H1 (cell line): ENCODE results near the gene TSC22D1. TPM values are rescaled to one million over a fixed set of nuclear protein-coding genes. Genes with fewer than 3 reads are reported as not detected.

Experiments used
- CTCF ChIA-PET: fragments of 300-600 bp; sonication (Branson Sonifier 250); formaldehyde crosslinking; loops from one replicate; lab custom pipeline; 2021; ENCODE audit not compliant: partially characterized antibody; lab: Charles Lee
- POLR2A ChIA-PET: fragments of 300-600 bp; sonication (Branson Sonifier 250); formaldehyde crosslinking; loops from one replicate; lab custom pipeline; 2021; ENCODE audit warnings: inconsistent platforms; ENCODE audit not compliant: partially characterized antibody; lab: Charles Lee
- DNase-seq, 2 experiments: peaks; one replicate each; pipeline versions ENCODE4 v3.0.0 to v3.0.0-alpha.2; 2010 to 2022; ENCODE audit warnings: low spot score in 2 of 2, low read depth in 1 of 2, mixed read lengths in 1 of 2
- FAIRE-seq: peaks from 2 replicates; lab custom pipeline; 2011; peaks lifted over from hg19 to GRCh38; lab: Jason Lieb, UNC
- H2AFZ ChIP-seq: 2 replicates; pipeline ENCODE4 v1.8.1; 2012; ENCODE audit warnings: low read length, inconsistent platforms
- H2AK5ac ChIP-seq: 2 replicates; pipeline ENCODE4 v1.6.1; 2013; ENCODE audit warnings: low read depth, low read length
- H2BK120ac ChIP-seq: replicated peaks from 2 replicates; pipeline ENCODE3; 2013; ENCODE audit warnings: low read depth, low read length, inconsistent platforms
- H2BK12ac ChIP-seq: 2 replicates; pipeline ENCODE4 v1.6.1; 2013; ENCODE audit warnings: low read depth, low read length
- H2BK15ac ChIP-seq: 2 replicates; pipeline ENCODE4 v1.6.1; 2013; ENCODE audit warnings: low read length
- H2BK20ac ChIP-seq: 2 replicates; pipeline ENCODE4 v1.6.1; 2013; ENCODE audit warnings: low read length
- H2BK5ac ChIP-seq: 2 replicates; pipeline ENCODE4 v1.6.1; 2013; ENCODE audit warnings: low read depth, low read length
- H3K14ac ChIP-seq: 2 replicates; pipeline ENCODE4 v1.6.1; 2013; ENCODE audit warnings: inconsistent platforms; ENCODE audit not compliant: insufficient read length
- H3K18ac ChIP-seq: 2 replicates; pipeline ENCODE4 v1.6.1; 2013; ENCODE audit warnings: low read length; ENCODE audit errors: extremely low read depth
- H3K23ac ChIP-seq: 2 replicates; pipeline ENCODE4 v1.6.1; 2013; ENCODE audit warnings: inconsistent platforms; ENCODE audit not compliant: insufficient read length
- H3K23me2 ChIP-seq: 2 replicates; pipeline ENCODE4 v1.6.1; 2013; ENCODE audit warnings: low read depth, low read length
- H3K27ac ChIP-seq: 2 replicates; pipeline ENCODE4 v1.6.1; 2011; ENCODE audit warnings: low read depth, low read length, inconsistent platforms
- H3K27me3 ChIP-seq, 4 experiments: replicated peaks in 1 of 4; 1 replicate in 1 of 4; 2 replicates in 3 of 4; pipeline versions ENCODE4 v1.6.1 to v1.8.1; 2011 to 2013; ENCODE audit warnings: low read length in 3 of 4, mild to moderate bottlenecking in 3 of 4, inconsistent platforms in 2 of 4, mixed read lengths in 2 of 4, moderate library complexity in 1 of 4; ENCODE audit not compliant: control insufficient read depth in 3 of 4, insufficient read depth in 3 of 4; ENCODE audit errors: extremely low read depth in 1 of 4
- H3K36me3 ChIP-seq, 4 experiments: 2 replicates each; pipeline versions ENCODE4 v1.6.1 to v1.8.1; 2011 to 2013; ENCODE audit warnings: mild to moderate bottlenecking in 4 of 4, low read length in 3 of 4, moderate library complexity in 2 of 4, control low read depth in 1 of 4, inconsistent platforms in 1 of 4; ENCODE audit not compliant: insufficient read depth in 4 of 4, control insufficient read depth in 2 of 4
- H3K4ac ChIP-seq: replicated peaks from 2 replicates; pipeline ENCODE3; 2013; ENCODE audit warnings: low read length, low read depth, mixed read lengths, inconsistent platforms; ENCODE audit not compliant: insufficient read length
- H3K4me1 ChIP-seq, 4 experiments: replicated peaks in 1 of 4; 1 replicate in 1 of 4; 2 replicates in 3 of 4; pipeline versions ENCODE4 v1.6.1 to v1.8.1; 2011 to 2013; ENCODE audit warnings: low read length in 3 of 4, inconsistent platforms in 2 of 4, mixed read lengths in 1 of 4; ENCODE audit not compliant: insufficient read depth in 4 of 4, control insufficient read depth in 3 of 4
- H3K4me2 ChIP-seq, 2 experiments: 2 replicates each; pipeline versions ENCODE4 v1.6.1 to v1.8.1; 2011 to 2013; ENCODE audit warnings: low read depth in 2 of 2, low read length in 2 of 2, control low read depth in 1 of 2, inconsistent platforms in 1 of 2, mild to moderate bottlenecking in 1 of 2; ENCODE audit not compliant: insufficient read depth in 1 of 2
- H3K4me3 ChIP-seq, 4 experiments: fragments of 200-600, 300-600 bp in 1 of 4; sonication (generic), shearing (Covaris generic), sonication (Bioruptor Twin) in 1 of 4; 2 replicates each; pipeline versions ENCODE4 v1.5.1 to v1.8.1; 2011 to 2016; ENCODE audit warnings: low read length in 4 of 4, low read depth in 3 of 4, control low read depth in 2 of 4, inconsistent platforms in 2 of 4, mild to moderate bottlenecking in 2 of 4, mixed read lengths in 1 of 4, moderate library complexity in 1 of 4; ENCODE audit not compliant: insufficient read depth in 2 of 4; ENCODE audit errors: extremely low read depth in 1 of 4
- H3K56ac ChIP-seq: replicated peaks from 2 replicates; pipeline ENCODE3; 2013; ENCODE audit warnings: low read depth, mild to moderate bottlenecking, mixed read lengths, low read length, inconsistent platforms; ENCODE audit not compliant: insufficient read length
- H3K79me1 ChIP-seq: 2 replicates; pipeline ENCODE4 v1.6.1; 2013; ENCODE audit warnings: low read depth, low read length, control low read depth
- H3K79me2 ChIP-seq, 2 experiments: 2 replicates each; pipeline versions ENCODE4 v1.6.1 to v1.8.1; 2012 to 2013; ENCODE audit warnings: low read length in 2 of 2, mild to moderate bottlenecking in 2 of 2, inconsistent platforms in 1 of 2; ENCODE audit not compliant: insufficient read depth in 2 of 2, control insufficient read depth in 1 of 2
- H3K9ac ChIP-seq, 4 experiments: replicated peaks in 1 of 4; 1 replicate in 1 of 4; 2 replicates in 3 of 4; pipeline versions ENCODE4 v1.6.1 to v1.8.1; 2011 to 2013; ENCODE audit warnings: low read depth in 3 of 4, low read length in 3 of 4, control low read depth in 2 of 4, mild to moderate bottlenecking in 2 of 4, moderate library complexity in 2 of 4, inconsistent platforms in 1 of 4; ENCODE audit errors: extremely low read depth in 1 of 4
- H3K9me3 ChIP-seq, 2 experiments: 2 replicates each; pipeline versions ENCODE4 v1.6.1 to v1.8.1; 2012 to 2013; ENCODE audit warnings: mild to moderate bottlenecking in 2 of 2, moderate library complexity in 2 of 2, control low read depth in 1 of 2, inconsistent platforms in 1 of 2, low read depth in 1 of 2, low read length in 1 of 2, mixed read lengths in 1 of 2; ENCODE audit not compliant: insufficient read depth in 2 of 2
- H4K20me1 ChIP-seq, 2 experiments: replicated peaks in 1 of 2; 2 replicates each; pipeline versions ENCODE3 to v1.8.1; 2011 to 2013; ENCODE audit warnings: inconsistent platforms in 2 of 2, low read length in 2 of 2, mild to moderate bottlenecking in 1 of 2; ENCODE audit not compliant: insufficient read depth in 2 of 2, control insufficient read depth in 1 of 2
- H4K5ac ChIP-seq: 2 replicates; pipeline ENCODE4 v1.6.1; 2013; ENCODE audit warnings: low read length, low read depth, mixed read lengths, inconsistent platforms; ENCODE audit not compliant: insufficient read length
- H4K8ac ChIP-seq: 2 replicates; pipeline ENCODE4 v1.8.0; 2013; ENCODE audit warnings: mild to moderate bottlenecking, moderate library complexity, low read length, inconsistent platforms; ENCODE audit not compliant: insufficient read depth; ENCODE audit errors: extremely low read depth
- H4K91ac ChIP-seq: replicated peaks from 2 replicates; pipeline ENCODE3; 2013; ENCODE audit warnings: low read length, mixed read lengths, inconsistent platforms; ENCODE audit not compliant: insufficient read length
- CHD1 ChIP-seq: IDR thresholded peaks from 2 replicates; pipeline ENCODE4 v1.6.1; 2012; ENCODE audit warnings: low read depth, low read length, improper control_type of control experiment
- CREB1 ChIP-seq: IDR thresholded peaks from 2 replicates; pipeline ENCODE4 v1.6.1; 2012; ENCODE audit warnings: inconsistent platforms
- GABPA ChIP-seq: IDR thresholded peaks from 2 replicates; pipeline ENCODE4 v1.6.1; 2011; ENCODE audit warnings: mild to moderate bottlenecking, low read length, moderate library complexity, borderline replicate concordance; ENCODE audit not compliant: insufficient read depth
- PHF8 ChIP-seq: fragments of 200-600 bp; sonication (generic); conservative IDR thresholded peaks from 2 replicates; pipeline ENCODE4 v1.7.1; 2012; ENCODE audit warnings: low read depth, mild to moderate bottlenecking, inconsistent platforms, low read length, moderate library complexity
- POLR2A ChIP-seq, 2 experiments: IDR thresholded peaks; 1 replicate in 1 of 2; 2 replicates in 1 of 2; pipeline ENCODE4 v1.6.1; 2011; ENCODE audit warnings: low read depth in 2 of 2, low read length in 2 of 2, mild to moderate bottlenecking in 2 of 2; ENCODE audit errors: control extremely low read depth in 1 of 2
- POLR2AphosphoS5 ChIP-seq: IDR thresholded peaks from 2 replicates; pipeline ENCODE4 v1.6.1; 2011; ENCODE audit warnings: low read depth, low read length
- SP2 ChIP-seq: IDR thresholded peaks from 2 replicates; pipeline ENCODE4 v1.6.1; 2012; ENCODE audit warnings: mild to moderate bottlenecking, low read length, inconsistent platforms
- SP4 ChIP-seq: IDR thresholded peaks from 2 replicates; pipeline ENCODE4 v1.6.1; 2012; ENCODE audit warnings: low read length, inconsistent platforms
- WGBS, 2 experiments: shearing (Covaris generic) in 1 of 2; methylation state at CpG; one replicate each; pipeline versions ENCODE4 v1.1.6 to v1.1.7; 2013 to 2015; ENCODE audit warnings: low lambda C conversion rate in 2 of 2, mixed read lengths in 2 of 2, inconsistent platforms in 1 of 2, low coverage in 1 of 2, missing lambda C conversion rate in 1 of 2; ENCODE audit not compliant: insufficient replicate concordance in 2 of 2, insufficient coverage in 1 of 2, insufficient read length in 1 of 2; ENCODE audit errors: extremely low coverage in 1 of 2, missing lambda C conversion rate in 1 of 2; 5-methylcytosine and 5-hydroxymethylcytosine counted together
- polyA plus RNA-seq, 7 experiments: library from polyadenylated mRNA; depleted of rRNA in 3 of 7; stranded (reverse) in 5 of 7; unstranded in 2 of 7; fragments of >200 nt in 5 of 7; fragments of 200-250 nt in 2 of 7; gene quantifications; 1 replicate in 5 of 7; 2 replicates in 1 of 7; 4 replicates in 1 of 7; pipeline versions ENCODE4 v1.2.1 to v1.2.3, GENCODE V29; 2011 to 2013; ENCODE audit warnings: missing spikeins in 2 of 7, mixed read lengths in 2 of 7
- total RNA-seq: library from RNA; stranded (reverse); fragmentation: NEBNext Ultra II Directional; extraction: Animal tissue kit (Norgen Biotek cat#: 25700); gene quantifications from 2 replicates; pipeline ENCODE4 v1.2.1, GENCODE V29; 2021

The TSC22D1 gene
- total and polyA plus RNA-seq, 2 of the 8 experiments (the other 6 are each of a cell fraction or from before 2014, with no cell fraction given): 52.6 to 80.9 TPM

GRCh38 chr13:44435919-44436510 lies 140.1 kb downstream of the TSC22D1 start:
- peak overlapping the region; percentile 83 for H3K18ac ChIP-seq
- H4K5ac ChIP-seq: peak overlapping the region; percentile 97
- H3K23me2 ChIP-seq: 0 out of 2 replicates have a peak, but pooled peaks cover 1% of the 10 kb centered on the region
- H3K4me2 ChIP-seq: peak overlapping the region; percentile 74 to 80
- no peak overlapping the region for H2BK120ac ChIP-seq
- H3K27me3 ChIP-seq: no peaks in the 10 kb centered on the region
- peaks cover 0 to 8% (median 5%) of the 10 kb centered on the region in 4 experiments; a peak in 5 of 7 replicates for H3K4me1 ChIP-seq
- H3K23ac ChIP-seq: no peak overlapping the region
- H3K36me3 ChIP-seq: peaks cover 6 to 24% (median 14%) of the 10 kb centered on the region in 4 experiments
- no peak overlapping the region for H2BK20ac ChIP-seq
- H3K27ac ChIP-seq: peak overlapping the region; percentile 98
- ChIA-PET CTCF (interaction anchor here (0.7 to 7.5 kb wide), 7 partner anchors 20 to 528 kb away, joined by 3 to 38 read pairs (median 3); no protein-coding TSS in a partner anchor), POLR2A (interaction anchor here (0.7 to 10.8 kb wide), 43 partner anchors 13 to 906 kb away, joined by 3 to 125 read pairs (median 4); no protein-coding TSS in a partner anchor)
- H3K79me1 ChIP-seq: no peaks in the 10 kb centered on the region
- no peak overlapping the region for H3K14ac ChIP-seq
- FAIRE-seq (no peak), DNase-seq (no peak)
- H4K91ac ChIP-seq: no peak overlapping the region
- TF ChIP-seq GABPA (no peak), SP2 (0 out of 2 replicates have a peak, but pooled peaks have one; percentile 5), CHD1 (no peak), POLR2AphosphoS5 (peak; percentile 93; the same call in 1 of the 2 replicates), SP4 (0 out of 2 replicates have a peak, but pooled peaks have one; percentile 1), PHF8 (0 out of 2 replicates have a peak, but pooled peaks have one; percentile 10), CREB1 (0 out of 2 replicates have a peak, but pooled peaks have one; percentile 9), POLR2A (IDR thresholded peaks at IDR 0.05; ENCODE audit: control extremely low read depth in 1 of 2, low read depth in 2 of 2, low read length in 2 of 2) (peak in 1 of 2 experiments; percentile 4; a peak in 1 of 3 replicates)
- peak overlapping the region; percentile 99; the same call in 1 of the 2 replicates for H4K8ac ChIP-seq
- peak overlapping the region; percentile 86 for H3K4ac ChIP-seq
- H3K4me3 ChIP-seq: peak overlapping the region; percentile 83 to 97 (median 90)
- peak overlapping the region; percentile 96 for H2AK5ac ChIP-seq
- 2% methylated on average over 9 of the region's 9 CpGs; no CpG with 5 or more reads in 1 of the 2 experiments for WGBS, 2 experiments
- H3K9me3 ChIP-seq: no peaks in the 10 kb centered on the region
- peak overlapping the region; percentile 61 for H3K56ac ChIP-seq
- H3K9ac ChIP-seq: peak overlapping the region; percentile 96 to 98 (median 98)
- H4K20me1 ChIP-seq: peaks cover 0 to 9% of the 10 kb centered on the region in 2 experiments
- H2BK15ac ChIP-seq: no peak overlapping the region
- H2BK5ac ChIP-seq: peak overlapping the region; percentile 93
- peaks cover 0 to 42% of the 10 kb centered on the region in 2 experiments; a peak in 2 of 4 replicates for H3K79me2 ChIP-seq
- peak overlapping the region; percentile 50; the same call in 1 of the 2 replicates for H2BK12ac ChIP-seq
- H2AFZ ChIP-seq: no peak overlapping the region
